K562 (cell line): Measurements from ENCODE around the gene CDC45. TPM values are rescaled to one million over a fixed set of nuclear protein-coding genes. Genes with fewer than 3 reads are reported as not detected.
A peak's percentile ranks its signal among the peaks of the same experiment; 100 is the strongest.

Source experiments
- CXXC5 ChIP-seq: fragments of 250-450 bp; sonication (Bioruptor Pico); IDR thresholded peaks from 2 replicates; pipeline ENCODE4 v1.8.0; 2022; ENCODE audit warnings: inconsistent platforms, mild to moderate bottlenecking, moderate library complexity
- E2F3 ChIP-seq: fragments of 250-450 bp; sonication (Bioruptor Pico); IDR thresholded peaks from 2 replicates; pipeline ENCODE4 v1.4.0; 2020; ENCODE audit warnings: mild to moderate bottlenecking
- KLF16 ChIP-seq: IDR thresholded peaks from 2 replicates; pipeline ENCODE4 v1.6.1; 2016; ENCODE audit warnings: antibody characterized with exemption
- LEF1 ChIP-seq: fragments of 450-650 bp; IDR thresholded peaks from 2 replicates; pipeline ENCODE4 v1.6.1; 2016; ENCODE audit warnings: mild to moderate bottlenecking
- MAFF ChIP-seq: IDR thresholded peaks from 2 replicates; pipeline ENCODE4 v1.6.1; 2012; ENCODE audit warnings: low read length, improper control_type of control experiment
- MAFK ChIP-seq: IDR thresholded peaks from 2 replicates; pipeline ENCODE4 v1.6.1; 2011; ENCODE audit warnings: low read length, improper control_type of control experiment
- MEIS2 ChIP-seq: fragments of 450-650 bp; IDR thresholded peaks from 2 replicates; pipeline ENCODE4 v1.6.1; 2014; ENCODE audit warnings: mild to moderate bottlenecking; ENCODE audit not compliant: partially characterized antibody
- MIER1 ChIP-seq: fragments of 450-650 bp; IDR thresholded peaks from 2 replicates; pipeline ENCODE4 v1.6.1; 2016; ENCODE audit warnings: antibody characterized with exemption, mild to moderate bottlenecking, low read depth
- PHF8 ChIP-seq: fragments of 200-600 bp; sonication (generic); IDR thresholded peaks from 2 replicates; pipeline ENCODE4 v1.6.1; 2012; ENCODE audit warnings: mixed run types, mild to moderate bottlenecking, inconsistent platforms, low read length, moderate library complexity, borderline replicate concordance
- POLR2G ChIP-seq: fragments of 200-400 bp; formaldehyde crosslinking; IDR thresholded peaks from 2 replicates; pipeline ENCODE4 v1.6.1; 2017; ENCODE audit warnings: low read depth, mild to moderate bottlenecking, antibody characterized with exemption, low read length, moderate library complexity
- STAT5A ChIP-seq: IDR thresholded peaks from 2 replicates; pipeline ENCODE4 v1.6.1; 2012; ENCODE audit warnings: low read length, inconsistent platforms, borderline replicate concordance
- TCF3 ChIP-seq: sonication (generic); formaldehyde crosslinking; IDR thresholded peaks from 2 replicates; pipeline ENCODE4 v1.4.0; 2020; ENCODE audit warnings: mild to moderate bottlenecking, missing genetic modification reagents
- ZNF134 ChIP-seq: fragments of 250-450 bp; sonication (Bioruptor Pico); conservative IDR thresholded peaks from 2 replicates; pipeline ENCODE4 v1.4.0; 2020
- ZNF384 ChIP-seq: IDR thresholded peaks from 2 replicates; pipeline ENCODE4 v1.6.1; 2012; ENCODE audit warnings: low read depth, low read length, improper control_type of control experiment
- ZNF57 ChIP-seq: fragments of 450-650 bp; formaldehyde crosslinking; IDR thresholded peaks from 2 replicates; pipeline ENCODE4 v1.4.0; 2020; ENCODE audit warnings: mild to moderate bottlenecking, moderate library complexity
- ZNF830 ChIP-seq: fragments of 250-450 bp; sonication (Bioruptor Pico); IDR thresholded peaks from 2 replicates; pipeline ENCODE4 v1.5.0; 2021; ENCODE audit warnings: mild to moderate bottlenecking
- polyA plus RNA-seq, 8 experiments: library from polyadenylated mRNA; depleted of rRNA in 4 of 8; stranded (reverse) in 5 of 8; unstranded in 3 of 8; fragments of >200 nt; fragmentation: Nextera tagmentation in 2 of 8; fragmentation: Illumina TruSeq in 1 of 8; extraction: Ambion mirVana in 2 of 8; extraction: Trizol in 1 of 8; gene quantifications; 2 replicates each; pipeline versions ENCODE4 v1.2.1 to v1.2.3, GENCODE V29; 2011 to 2014; ENCODE audit warnings: inconsistent platforms in 1 of 8, missing spikeins in 1 of 8
- total RNA-seq, 7 experiments: library from RNA; depleted of rRNA in 6 of 7; stranded (reverse); fragments of >200 nt in 6 of 7; fragmentation: Illumina TruSeq in 2 of 7; extraction: Trizol in 2 of 7; gene quantifications; 2 replicates each; pipeline versions ENCODE4 v1.2.1 to v1.2.3, GENCODE V29; 2011 to 2021; ENCODE audit warnings: low replicate concordance in 1 of 7
- TF ChIP-seq, protein P1 (sequence below): sonication (generic); IDR thresholded peaks from 2 replicates; pipeline ENCODE4 v1.6.1; 2016
- TF ChIP-seq, protein P2 (sequence below): fragments of 450-650 bp; formaldehyde crosslinking; IDR thresholded peaks from 2 replicates; pipeline ENCODE4 v1.4.0; 2022; ENCODE audit warnings: mild to moderate bottlenecking, moderate library complexity
- TF ChIP-seq, protein P3 (sequence below): fragments of 250-450 bp; sonication (Bioruptor Pico); IDR thresholded peaks from 2 replicates; pipeline ENCODE4 v1.5.0; 2021; ENCODE audit warnings: mild to moderate bottlenecking, moderate library complexity
- TF ChIP-seq, protein P4 (sequence below): fragments of 250-450 bp; sonication (Bioruptor Pico); IDR thresholded peaks from 2 replicates; pipeline ENCODE4 v1.5.0; 2022; ENCODE audit warnings: mild to moderate bottlenecking
- TF ChIP-seq, protein P5 (sequence below): fragments of 450-650 bp; IDR thresholded peaks from 2 replicates; pipeline ENCODE4 v1.6.1; 2016; ENCODE audit warnings: missing biosample characterization, missing genetic modification characterization

The CDC45 gene
- total and polyA plus RNA-seq, 9 of the 15 experiments (the other 6 are each of a cell fraction or from before 2014, with no cell fraction given): 251 to 580 (median 410) TPM

DNA sequence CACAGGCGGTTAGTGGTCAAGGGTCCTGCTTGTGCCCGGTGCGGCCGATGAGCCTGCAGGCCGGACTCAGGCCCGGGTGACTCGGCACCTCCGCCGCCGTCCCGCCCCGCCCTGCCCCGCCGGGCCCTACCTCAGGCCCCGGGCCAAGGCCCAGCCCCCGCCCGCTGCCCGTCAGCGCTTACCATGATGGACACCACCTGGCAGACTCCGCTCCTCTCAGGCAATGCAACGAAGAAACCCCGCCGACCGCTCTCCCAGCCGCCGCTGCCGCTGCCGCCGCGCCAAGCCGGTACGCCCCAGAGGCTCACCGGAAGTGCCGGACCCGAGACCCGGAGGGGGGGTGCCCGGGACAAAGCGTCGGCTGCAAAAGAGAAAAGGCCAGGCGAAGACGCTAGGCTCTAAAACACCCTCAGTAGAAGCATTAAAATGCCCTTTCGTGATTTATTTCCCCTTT lies 792 bp upstream of the CDC45 start, which contains the start of gene UFD1 (continued):
- TF ChIP-seq, protein P1, sequence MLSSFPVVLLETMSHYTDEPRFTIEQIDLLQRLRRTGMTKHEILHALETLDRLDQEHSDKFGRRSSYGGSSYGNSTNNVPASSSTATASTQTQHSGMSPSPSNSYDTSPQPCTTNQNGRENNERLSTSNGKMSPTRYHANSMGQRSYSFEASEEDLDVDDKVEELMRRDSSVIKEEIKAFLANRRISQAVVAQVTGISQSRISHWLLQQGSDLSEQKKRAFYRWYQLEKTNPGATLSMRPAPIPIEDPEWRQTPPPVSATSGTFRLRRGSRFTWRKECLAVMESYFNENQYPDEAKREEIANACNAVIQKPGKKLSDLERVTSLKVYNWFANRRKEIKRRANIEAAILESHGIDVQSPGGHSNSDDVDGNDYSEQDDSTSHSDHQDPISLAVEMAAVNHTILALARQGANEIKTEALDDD: no peak
- TF ChIP-seq STAT5A (no peak), ZNF384 (no peak), CXXC5 (0 out of 2 replicates have a peak, but pooled peaks have one; percentile 99), POLR2G (peak; percentile 94), PHF8 (peak; percentile 93; the same call in 1 of the 2 replicates), E2F3 (CRISPR knock-in tag) (0 out of 2 replicates have a peak, but pooled peaks have one; percentile 6), KLF16 (peak; percentile 56; the same call in 1 of the 2 replicates), ZNF830 (CRISPR knock-in tag) (no peak), ZNF57 (0 out of 2 replicates have a peak, but pooled peaks have one; percentile 28), MIER1 (no peak), TCF3 (CRISPR knock-in tag) (no peak), MEIS2 (no peak), ZNF134 (no peak), MAFF (peak; percentile 93), LEF1 (no peak), MAFK (peak; percentile 41; the same call in 1 of the 2 replicates)
- TF ChIP-seq, protein P2, sequence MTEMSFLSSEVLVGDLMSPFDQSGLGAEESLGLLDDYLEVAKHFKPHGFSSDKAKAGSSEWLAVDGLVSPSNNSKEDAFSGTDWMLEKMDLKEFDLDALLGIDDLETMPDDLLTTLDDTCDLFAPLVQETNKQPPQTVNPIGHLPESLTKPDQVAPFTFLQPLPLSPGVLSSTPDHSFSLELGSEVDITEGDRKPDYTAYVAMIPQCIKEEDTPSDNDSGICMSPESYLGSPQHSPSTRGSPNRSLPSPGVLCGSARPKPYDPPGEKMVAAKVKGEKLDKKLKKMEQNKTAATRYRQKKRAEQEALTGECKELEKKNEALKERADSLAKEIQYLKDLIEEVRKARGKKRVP (CRISPR knock-in tag): 0 out of 2 replicates have a peak, but pooled peaks have one; percentile 0
- TF ChIP-seq, protein P3, sequence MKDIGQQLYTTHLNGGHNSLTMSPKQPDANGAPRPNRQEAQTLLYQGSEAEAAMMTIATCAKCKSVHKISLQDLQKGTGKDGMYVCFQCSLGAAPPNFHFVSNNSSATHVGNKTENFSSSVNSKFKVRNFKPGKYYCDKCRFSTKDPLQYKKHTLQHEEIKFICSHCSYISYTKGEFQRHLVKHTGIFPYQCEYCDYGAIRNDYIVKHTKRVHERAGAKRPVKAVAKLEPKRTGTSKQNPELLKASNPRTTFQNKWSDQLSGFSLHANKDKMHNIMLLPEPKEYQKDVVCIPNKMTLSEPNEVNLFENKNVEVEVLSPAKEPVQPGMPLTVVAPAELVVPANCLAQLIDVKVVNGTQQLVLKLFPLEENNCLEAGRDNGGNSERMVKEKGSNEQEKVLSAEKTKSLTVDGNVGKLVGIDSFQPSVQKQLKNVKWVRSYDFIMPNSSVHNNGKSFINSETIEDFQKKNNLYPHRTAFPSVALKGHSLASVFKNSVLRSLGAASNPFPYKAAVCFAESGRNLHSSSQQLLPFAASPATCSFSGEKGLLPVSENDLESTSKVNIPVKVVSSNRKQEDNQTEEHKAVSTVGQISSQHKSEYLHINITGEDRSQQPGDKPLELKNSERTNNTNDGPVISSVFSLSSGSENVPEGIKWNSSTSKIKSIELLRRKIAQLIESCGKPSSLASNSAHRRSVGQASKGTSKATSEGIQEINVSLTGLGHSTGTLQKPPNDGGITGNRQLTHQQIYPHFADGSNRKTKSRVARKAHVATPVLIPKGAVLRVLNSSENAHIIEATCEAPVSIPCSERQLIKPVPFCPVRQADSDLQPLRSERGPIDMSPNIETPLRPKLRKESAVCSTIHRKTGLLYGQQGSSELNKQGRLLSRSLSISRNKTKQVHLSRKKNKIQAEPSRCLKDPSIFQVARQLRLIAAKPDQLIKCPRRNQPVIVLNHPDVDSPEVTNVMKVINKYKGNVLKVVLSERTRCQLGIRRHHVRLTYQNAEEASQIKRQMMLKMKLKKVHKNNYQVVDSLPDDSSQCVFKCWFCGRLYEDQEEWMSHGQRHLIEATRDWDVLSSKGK: no peak
- TF ChIP-seq, protein P4, sequence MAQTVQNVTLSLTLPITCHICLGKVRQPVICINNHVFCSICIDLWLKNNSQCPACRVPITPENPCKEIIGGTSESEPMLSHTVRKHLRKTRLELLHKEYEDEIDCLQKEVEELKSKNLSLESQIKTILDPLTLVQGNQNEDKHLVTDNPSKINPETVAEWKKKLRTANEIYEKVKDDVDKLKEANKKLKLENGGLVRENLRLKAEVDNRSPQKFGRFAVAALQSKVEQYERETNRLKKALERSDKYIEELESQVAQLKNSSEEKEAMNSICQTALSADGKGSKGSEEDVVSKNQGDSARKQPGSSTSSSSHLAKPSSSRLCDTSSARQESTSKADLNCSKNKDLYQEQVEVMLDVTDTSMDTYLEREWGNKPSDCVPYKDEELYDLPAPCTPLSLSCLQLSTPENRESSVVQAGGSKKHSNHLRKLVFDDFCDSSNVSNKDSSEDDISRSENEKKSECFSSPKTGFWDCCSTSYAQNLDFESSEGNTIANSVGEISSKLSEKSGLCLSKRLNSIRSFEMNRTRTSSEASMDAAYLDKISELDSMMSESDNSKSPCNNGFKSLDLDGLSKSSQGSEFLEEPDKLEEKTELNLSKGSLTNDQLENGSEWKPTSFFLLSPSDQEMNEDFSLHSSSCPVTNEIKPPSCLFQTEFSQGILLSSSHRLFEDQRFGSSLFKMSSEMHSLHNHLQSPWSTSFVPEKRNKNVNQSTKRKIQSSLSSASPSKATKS (CRISPR knock-in tag): no peak
- TF ChIP-seq, protein P5, sequence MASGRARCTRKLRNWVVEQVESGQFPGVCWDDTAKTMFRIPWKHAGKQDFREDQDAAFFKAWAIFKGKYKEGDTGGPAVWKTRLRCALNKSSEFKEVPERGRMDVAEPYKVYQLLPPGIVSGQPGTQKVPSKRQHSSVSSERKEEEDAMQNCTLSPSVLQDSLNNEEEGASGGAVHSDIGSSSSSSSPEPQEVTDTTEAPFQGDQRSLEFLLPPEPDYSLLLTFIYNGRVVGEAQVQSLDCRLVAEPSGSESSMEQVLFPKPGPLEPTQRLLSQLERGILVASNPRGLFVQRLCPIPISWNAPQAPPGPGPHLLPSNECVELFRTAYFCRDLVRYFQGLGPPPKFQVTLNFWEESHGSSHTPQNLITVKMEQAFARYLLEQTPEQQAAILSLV (tag): no peak
